MM.1S (cell line): ENCODE measurements around the gene TXNL4B.

Experiments used
- DNase-seq: peaks from one replicate; pipeline ENCODE4 v3.0.0-alpha.2; 2015
- H2AFZ ChIP-seq: fragments of 300-600 bp; sonication (generic); 2 replicates; pipeline ENCODE4 v1.6.0; 2016; ENCODE audit warnings: antibody characterized with exemption, low read length
- H3F3A ChIP-seq: fragments of 300-600 bp; sonication (generic); 2 replicates; pipeline ENCODE4 v1.6.1; 2016; ENCODE audit warnings: mild to moderate bottlenecking, antibody characterized with exemption, low read length, moderate library complexity, mixed read lengths; ENCODE audit not compliant: insufficient read depth
- H3K27ac ChIP-seq: fragments of 300-600 bp; sonication (generic); 2 replicates; pipeline ENCODE4 v1.5.1; 2016; ENCODE audit warnings: mild to moderate bottlenecking, low read length
- H3K27me3 ChIP-seq: fragments of 300-600 bp; sonication (generic); replicated peaks from 2 replicates; pipeline ENCODE4 v1.6.0; 2016; ENCODE audit warnings: low read length; ENCODE audit not compliant: insufficient read depth
- H3K36me3 ChIP-seq: fragments of 300-600 bp; sonication (generic); replicated peaks from 2 replicates; pipeline ENCODE4 v1.6.1; 2016; ENCODE audit warnings: mild to moderate bottlenecking, low read length, mixed read lengths; ENCODE audit not compliant: insufficient read depth
- H3K4me1 ChIP-seq: fragments of 300-600 bp; sonication (generic); 2 replicates; pipeline ENCODE4 v1.6.1; 2016; ENCODE audit warnings: low read length, mixed read lengths
- H3K4me2 ChIP-seq: fragments of 300-600 bp; sonication (generic); 2 replicates; pipeline ENCODE4 v1.6.0; 2016; ENCODE audit warnings: low read depth, low read length
- H3K4me3 ChIP-seq: fragments of 300-600 bp; sonication (generic); 2 replicates; pipeline ENCODE4 v1.5.1; 2016; ENCODE audit warnings: low read length, mixed read lengths
- H3K79me2 ChIP-seq: fragments of 300-600 bp; sonication (generic); 2 replicates; pipeline ENCODE4 v1.6.1; 2016; ENCODE audit warnings: mixed run types, low read length, mixed read lengths
- H3K9ac ChIP-seq: fragments of 300-600 bp; sonication (generic); 2 replicates; pipeline ENCODE4 v1.6.1; 2016; ENCODE audit warnings: low read length, mixed read lengths
- H3K9me2 ChIP-seq: fragments of 300-600 bp; sonication (generic); replicated peaks from 2 replicates; pipeline ENCODE4 v1.6.1; 2016; ENCODE audit warnings: mild to moderate bottlenecking, low read length, mixed read lengths; ENCODE audit not compliant: insufficient read depth
- H3K9me3 ChIP-seq: fragments of 300-600 bp; sonication (generic); replicated peaks from 2 replicates; pipeline ENCODE4 v1.6.1; 2016; ENCODE audit warnings: mild to moderate bottlenecking, low read length, mixed read lengths; ENCODE audit not compliant: insufficient read depth
- H4K20me1 ChIP-seq: fragments of 300-600 bp; sonication (generic); 2 replicates; pipeline ENCODE4 v1.6.1; 2016; ENCODE audit warnings: mild to moderate bottlenecking, low read length, moderate library complexity, mixed read lengths; ENCODE audit not compliant: insufficient read depth
- CTCF ChIP-seq: fragments of 300-600 bp; sonication (generic); IDR thresholded peaks from 2 replicates; pipeline ENCODE4 v1.5.1; 2016; ENCODE audit warnings: antibody characterized with exemption, low read length, mixed read lengths
- EZH2 ChIP-seq: fragments of 300-600 bp; sonication (generic); optimal IDR thresholded peaks from 2 replicates; pipeline ENCODE3; 2017; ENCODE audit warnings: low read depth, mild to moderate bottlenecking, antibody characterized with exemption, low read length, mixed read lengths
- EZH2phosphoT487 ChIP-seq: fragments of 300-600 bp; sonication (generic); IDR thresholded peaks from 2 replicates; pipeline ENCODE4 v1.6.1; 2018; ENCODE audit warnings: antibody characterized with exemption, low read length

Gene TXNL4B

GRCh38 chr16:72111657-72112451 is 18.4 kb upstream of the TXNL4B start:
- H3K27me3 ChIP-seq, result no peaks in the 10 kb centered on the region
- no peak overlapping the region for H3K9ac ChIP-seq
- no peaks in the 10 kb centered on the region for H3K9me3 ChIP-seq
- H4K20me1 ChIP-seq, result no peaks in the 10 kb centered on the region
- H3K79me2 ChIP-seq, result no peaks in the 10 kb centered on the region
- H3K27ac ChIP-seq, result no peak overlapping the region
- no peak overlapping the region for H3K4me2 ChIP-seq
- TF ChIP-seq CTCF (no peak), EZH2 (no peak), EZH2phosphoT487 (no peak)
- H3F3A ChIP-seq, result no peaks in the 10 kb centered on the region
- DNase-seq, result no peak
- no peak overlapping the region for H2AFZ ChIP-seq
- peaks cover 5% of the 10 kb centered on the region for H3K36me3 ChIP-seq
- H3K9me2 ChIP-seq, result no peaks in the 10 kb centered on the region
- no peaks in the 10 kb centered on the region for H3K4me1 ChIP-seq
- H3K4me3 ChIP-seq, result no peak overlapping the region

GRCh38 chr16:72110662-72111615 is 17.5 kb upstream of the TXNL4B start:
- H2AFZ ChIP-seq, result no peak overlapping the region
- H3K79me2 ChIP-seq, result no peaks in the 10 kb centered on the region
- H3F3A ChIP-seq, result no peaks in the 10 kb centered on the region
- no peak overlapping the region for H3K9ac ChIP-seq
- no peaks in the 10 kb centered on the region for H3K27me3 ChIP-seq
- DNase-seq, result no peak
- H3K4me1 ChIP-seq, result no peaks in the 10 kb centered on the region
- peaks cover 5% of the 10 kb centered on the region for H3K36me3 ChIP-seq
- H4K20me1 ChIP-seq, result no peaks in the 10 kb centered on the region
- no peak overlapping the region for H3K27ac ChIP-seq
- TF ChIP-seq CTCF (no peak), EZH2 (no peak), EZH2phosphoT487 (no peak)
- H3K9me3 ChIP-seq, result no peaks in the 10 kb centered on the region
- no peaks in the 10 kb centered on the region for H3K9me2 ChIP-seq
- no peak overlapping the region for H3K4me2 ChIP-seq
- no peak overlapping the region for H3K4me3 ChIP-seq

GRCh38 chr16:72109966-72110530 is 16.6 kb upstream of the TXNL4B start:
- H3K9me3 ChIP-seq, result no peaks in the 10 kb centered on the region
- no peaks in the 10 kb centered on the region for H3K4me1 ChIP-seq
- no peaks in the 10 kb centered on the region for H3K9me2 ChIP-seq
- no peak overlapping the region for H3K9ac ChIP-seq
- no peaks in the 10 kb centered on the region for H3K79me2 ChIP-seq
- H3F3A ChIP-seq, result no peaks in the 10 kb centered on the region
- no peak for DNase-seq
- no peaks in the 10 kb centered on the region for H3K27me3 ChIP-seq
- H4K20me1 ChIP-seq, result no peaks in the 10 kb centered on the region
- H3K4me2 ChIP-seq, result no peak overlapping the region
- TF ChIP-seq CTCF, result no peak
- TF ChIP-seq EZH2phosphoT487, result no peak
- no peak for TF ChIP-seq EZH2
- H3K4me3 ChIP-seq, result no peak overlapping the region
- H2AFZ ChIP-seq, result no peak overlapping the region
- H3K27ac ChIP-seq, result no peak overlapping the region
- peaks cover 5% of the 10 kb centered on the region for H3K36me3 ChIP-seq
